ENCODE measurements around the gene ZNF518B.

DNA sequence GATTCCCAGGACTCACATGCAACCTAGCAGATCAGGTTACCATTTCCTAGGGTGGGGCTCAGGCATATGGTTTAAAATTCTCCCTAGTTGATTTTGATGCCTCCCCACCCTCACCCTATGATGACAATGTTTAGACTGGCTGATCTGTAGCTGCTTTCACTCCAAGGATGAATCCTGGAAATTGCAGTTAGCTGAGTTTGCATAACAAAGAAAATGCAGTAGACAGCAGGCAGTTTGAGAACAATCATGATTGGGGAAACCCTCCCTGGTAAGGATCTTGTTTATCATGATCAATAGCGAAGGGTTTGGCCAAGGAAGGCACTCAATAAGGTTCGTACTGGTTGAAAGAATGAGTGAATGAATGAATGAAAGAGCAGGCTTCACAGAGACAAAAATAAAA lies 2.1 kb downstream of the ZNF518B start:
- TF ChIP-seq, protein P1, sequence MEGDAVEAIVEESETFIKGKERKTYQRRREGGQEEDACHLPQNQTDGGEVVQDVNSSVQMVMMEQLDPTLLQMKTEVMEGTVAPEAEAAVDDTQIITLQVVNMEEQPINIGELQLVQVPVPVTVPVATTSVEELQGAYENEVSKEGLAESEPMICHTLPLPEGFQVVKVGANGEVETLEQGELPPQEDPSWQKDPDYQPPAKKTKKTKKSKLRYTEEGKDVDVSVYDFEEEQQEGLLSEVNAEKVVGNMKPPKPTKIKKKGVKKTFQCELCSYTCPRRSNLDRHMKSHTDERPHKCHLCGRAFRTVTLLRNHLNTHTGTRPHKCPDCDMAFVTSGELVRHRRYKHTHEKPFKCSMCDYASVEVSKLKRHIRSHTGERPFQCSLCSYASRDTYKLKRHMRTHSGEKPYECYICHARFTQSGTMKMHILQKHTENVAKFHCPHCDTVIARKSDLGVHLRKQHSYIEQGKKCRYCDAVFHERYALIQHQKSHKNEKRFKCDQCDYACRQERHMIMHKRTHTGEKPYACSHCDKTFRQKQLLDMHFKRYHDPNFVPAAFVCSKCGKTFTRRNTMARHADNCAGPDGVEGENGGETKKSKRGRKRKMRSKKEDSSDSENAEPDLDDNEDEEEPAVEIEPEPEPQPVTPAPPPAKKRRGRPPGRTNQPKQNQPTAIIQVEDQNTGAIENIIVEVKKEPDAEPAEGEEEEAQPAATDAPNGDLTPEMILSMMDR (IDR thresholded peaks at IDR 0.05): no peak
- TF ChIP-seq POLR2A (IDR thresholded peaks at IDR 0.05): no peak

All from right lobe of liver (tissue), 4 donors.